ENCODE data around the gene UBTF.

Gene UBTF

DNA sequence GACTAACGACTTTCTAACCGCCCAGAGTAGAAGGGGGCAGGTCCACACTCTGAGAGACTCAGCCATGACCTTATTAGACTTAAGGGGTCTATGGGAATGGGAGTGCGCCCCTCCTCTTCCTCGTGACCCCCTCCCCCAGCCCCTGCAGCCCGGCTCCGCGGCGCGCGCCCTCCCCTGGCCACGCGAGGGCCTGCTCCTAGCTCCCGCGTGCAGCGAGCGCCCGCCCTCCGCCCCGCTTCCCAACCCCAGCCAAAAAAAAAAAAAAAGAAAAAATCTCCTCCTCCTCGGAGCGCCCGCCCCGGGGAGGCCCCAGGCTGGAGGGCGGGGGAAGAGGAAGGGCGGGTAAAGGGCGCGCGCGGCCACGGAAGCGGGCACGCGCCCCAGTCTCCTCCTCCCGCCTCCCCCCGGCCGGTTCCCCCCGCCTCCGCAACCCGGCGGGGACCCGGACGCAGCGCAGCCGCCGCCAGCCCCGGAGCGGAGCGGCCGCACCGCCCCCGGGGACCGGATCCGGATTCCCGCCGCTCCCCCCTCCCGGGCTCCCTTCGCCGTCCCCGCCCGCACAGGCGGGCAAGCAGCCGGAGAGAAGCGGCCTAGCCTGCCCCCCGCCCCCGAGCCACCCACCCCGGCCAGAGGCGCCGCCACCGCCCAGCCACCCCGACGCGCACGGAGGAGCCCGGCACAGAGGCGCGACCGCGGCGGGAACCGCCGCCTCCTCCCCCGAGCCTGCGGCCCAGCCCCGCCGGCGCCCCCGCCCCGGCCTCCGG lies 949 bp downstream of the UBTF start:
- no peaks in the 10 kb centered on the region for H3K27me3 ChIP-seq (ENCODE audit: low read depth, low read length)
- H3K4me1 ChIP-seq (ENCODE audit: low read length): peaks cover 33% of the 10 kb centered on the region
- H2AFZ ChIP-seq (ENCODE audit: low read depth, low read length): no peak overlapping the region
- peaks cover 64% of the 10 kb centered on the region for H3K79me2 ChIP-seq (ENCODE audit: low read length)
- H3K9ac ChIP-seq (ENCODE audit: low read length): peak overlapping the region; percentile 99
- H3K4me2 ChIP-seq (ENCODE audit: low read length): peak overlapping the region; percentile 93
- H3K4me3 ChIP-seq (ENCODE audit: low read length): peak overlapping the region; percentile 97
- peak overlapping the region; percentile 95 for H3K27ac ChIP-seq (ENCODE audit: low read length)
- H4K20me1 ChIP-seq (ENCODE audit: insufficient read depth, low read length): no peaks in the 10 kb centered on the region
- peaks cover 32% of the 10 kb centered on the region for H3K36me3 ChIP-seq (replicated peaks; ENCODE audit: low read depth, low read length)
- no peaks in the 10 kb centered on the region for H3K9me3 ChIP-seq (ENCODE audit: insufficient read depth, low read length)
- TF ChIP-seq EZH2phosphoT487 (IDR thresholded peaks at IDR 0.05; ENCODE audit: low read depth) (no peak), CTCF (IDR thresholded peaks at IDR 0.05; ENCODE audit: low read depth, low read length) (peak; percentile 50)

DNA sequence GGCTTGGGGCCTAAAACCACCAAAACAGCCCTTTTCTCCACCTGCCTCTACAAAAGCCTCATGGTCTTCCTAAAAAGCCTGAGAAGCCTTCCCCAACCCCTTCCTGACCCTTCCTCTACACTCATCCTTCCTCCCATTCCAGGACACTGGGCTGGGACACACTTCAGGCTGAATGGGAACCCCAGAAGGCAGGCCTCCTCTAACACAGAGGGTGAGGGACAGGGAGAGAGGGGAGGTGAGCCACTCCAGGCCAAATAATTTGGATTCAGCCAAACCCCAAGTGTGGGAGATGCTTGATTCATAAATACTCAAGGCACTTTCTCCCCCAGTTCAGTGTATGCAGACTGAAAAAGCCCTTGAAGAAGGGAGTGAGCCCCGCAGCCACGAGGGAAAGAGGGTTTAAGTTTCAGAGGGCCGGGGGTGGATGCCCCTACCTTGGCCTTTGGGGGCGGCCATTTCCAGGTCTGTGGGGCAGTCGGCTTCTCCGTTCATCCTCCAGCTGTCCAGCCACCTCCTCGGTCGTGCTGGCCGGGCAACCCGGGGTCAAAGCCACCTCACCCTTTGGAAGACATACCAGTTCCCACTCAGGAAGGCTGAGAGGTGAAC lies 1.6 kb downstream of the UBTF start:
- Histone ChIP-seq H3K36me3 (replicated peaks; ENCODE audit: low read depth, low read length) (peaks cover 39% of the 10 kb centered on the region), H3K4me1 (ENCODE audit: low read length) (peaks cover 33% of the 10 kb centered on the region), H3K4me2 (ENCODE audit: low read length) (peak overlapping the region; percentile 93), H3K27me3 (ENCODE audit: low read depth, low read length) (no peaks in the 10 kb centered on the region), H2AFZ (ENCODE audit: low read depth, low read length) (no peak overlapping the region), H3K27ac (ENCODE audit: low read length) (peak overlapping the region; percentile 90), H3K9ac (ENCODE audit: low read length) (peak overlapping the region; percentile 98), H4K20me1 (ENCODE audit: insufficient read depth, low read length) (no peaks in the 10 kb centered on the region), H3K9me3 (ENCODE audit: insufficient read depth, low read length) (no peaks in the 10 kb centered on the region), H3K4me3 (ENCODE audit: low read length) (peak overlapping the region; percentile 95), H3K79me2 (ENCODE audit: low read length) (peaks cover 64% of the 10 kb centered on the region)
- TF ChIP-seq CTCF (IDR thresholded peaks at IDR 0.05; ENCODE audit: low read depth, low read length) (no peak), EZH2phosphoT487 (IDR thresholded peaks at IDR 0.05; ENCODE audit: low read depth) (no peak)

DNA sequence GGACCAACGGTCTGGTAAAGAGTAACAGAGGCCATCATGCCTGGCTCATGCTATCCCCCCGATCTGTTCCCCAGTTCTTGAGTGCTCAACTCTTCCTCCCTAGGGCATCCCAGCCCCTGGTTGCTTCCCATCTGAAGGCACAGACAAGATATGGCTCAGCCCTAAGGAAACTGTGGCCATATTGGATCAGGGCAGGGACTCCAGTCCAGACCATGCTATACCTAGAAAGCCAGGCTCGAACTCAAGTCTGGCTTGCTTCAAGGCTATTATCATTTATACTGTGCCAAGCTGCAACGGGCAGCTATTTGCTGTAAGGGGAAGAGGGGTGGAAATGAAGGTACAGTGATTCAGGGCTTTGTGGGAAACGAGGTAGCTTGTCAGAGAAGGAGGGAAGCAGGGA lies 2.8 kb downstream of the UBTF start:
- H3K4me1 ChIP-seq (ENCODE audit: low read length): peaks cover 28% of the 10 kb centered on the region
- TF ChIP-seq EZH2phosphoT487 (IDR thresholded peaks at IDR 0.05; ENCODE audit: low read depth): no peak
- TF ChIP-seq CTCF (IDR thresholded peaks at IDR 0.05; ENCODE audit: low read depth, low read length): no peak
- H2AFZ ChIP-seq (ENCODE audit: low read depth, low read length): no peak overlapping the region
- H3K9ac ChIP-seq (ENCODE audit: low read length): peak overlapping the region; percentile 98
- no peaks in the 10 kb centered on the region for H4K20me1 ChIP-seq (ENCODE audit: insufficient read depth, low read length)
- peaks cover 42% of the 10 kb centered on the region for H3K36me3 ChIP-seq (replicated peaks; ENCODE audit: low read depth, low read length)
- no peaks in the 10 kb centered on the region for H3K27me3 ChIP-seq (ENCODE audit: low read depth, low read length)
- peak overlapping the region; percentile 93 for H3K4me2 ChIP-seq (ENCODE audit: low read length)
- H3K4me3 ChIP-seq (ENCODE audit: low read length): peak overlapping the region; percentile 95
- no peaks in the 10 kb centered on the region for H3K9me3 ChIP-seq (ENCODE audit: insufficient read depth, low read length)
- peak overlapping the region; percentile 90 for H3K27ac ChIP-seq (ENCODE audit: low read length)
- peaks cover 63% of the 10 kb centered on the region for H3K79me2 ChIP-seq (ENCODE audit: low read length)

DNA sequence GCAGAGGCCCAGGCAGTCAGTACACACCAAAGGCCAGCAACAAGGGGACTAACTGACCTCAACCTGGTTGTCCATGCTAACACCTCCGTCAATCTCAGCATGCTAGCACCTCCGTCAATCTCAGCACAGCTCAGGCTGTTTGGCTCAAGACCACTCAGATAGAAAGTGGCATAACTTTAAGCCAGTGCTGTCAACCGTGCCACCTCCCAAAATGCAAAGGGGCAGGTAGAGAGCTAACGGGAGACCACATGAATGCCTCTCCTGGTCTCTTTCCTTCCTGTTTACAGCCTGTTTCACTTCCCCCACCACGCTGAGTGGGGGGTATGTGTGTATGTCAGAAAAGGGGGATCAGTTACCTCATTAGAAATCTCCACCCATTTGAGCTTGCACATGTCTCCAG lies 3.3 kb downstream of the UBTF start:
- Histone ChIP-seq H3K27me3 (ENCODE audit: low read depth, low read length) (no peaks in the 10 kb centered on the region), H3K79me2 (ENCODE audit: low read length) (peaks cover 58% of the 10 kb centered on the region), H4K20me1 (ENCODE audit: insufficient read depth, low read length) (no peaks in the 10 kb centered on the region), H2AFZ (ENCODE audit: low read depth, low read length) (no peak overlapping the region), H3K4me2 (ENCODE audit: low read length) (peak overlapping the region; percentile 93), H3K9ac (ENCODE audit: low read length) (peak overlapping the region; percentile 98), H3K4me3 (ENCODE audit: low read length) (peak overlapping the region; percentile 95), H3K4me1 (ENCODE audit: low read length) (peaks cover 33% of the 10 kb centered on the region), H3K36me3 (replicated peaks; ENCODE audit: low read depth, low read length) (peaks cover 48% of the 10 kb centered on the region), H3K9me3 (ENCODE audit: insufficient read depth, low read length) (no peaks in the 10 kb centered on the region), H3K27ac (ENCODE audit: low read length) (peak overlapping the region; percentile 90)
- TF ChIP-seq CTCF (IDR thresholded peaks at IDR 0.05; ENCODE audit: low read depth, low read length) (no peak), EZH2phosphoT487 (IDR thresholded peaks at IDR 0.05; ENCODE audit: low read depth) (no peak)

Data from OCI-LY3 (cell line).